ENCODE data around the gene KCNA2. TPM values are rescaled to one million over a fixed set of nuclear protein-coding genes. Genes with fewer than 3 reads are reported as not detected.

Gene KCNA2
- total and polyA plus RNA-seq, 2 of the 13 experiments (the other 11 are each of a cell fraction or from before 2014, with no cell fraction given), result not detected

DNA sequence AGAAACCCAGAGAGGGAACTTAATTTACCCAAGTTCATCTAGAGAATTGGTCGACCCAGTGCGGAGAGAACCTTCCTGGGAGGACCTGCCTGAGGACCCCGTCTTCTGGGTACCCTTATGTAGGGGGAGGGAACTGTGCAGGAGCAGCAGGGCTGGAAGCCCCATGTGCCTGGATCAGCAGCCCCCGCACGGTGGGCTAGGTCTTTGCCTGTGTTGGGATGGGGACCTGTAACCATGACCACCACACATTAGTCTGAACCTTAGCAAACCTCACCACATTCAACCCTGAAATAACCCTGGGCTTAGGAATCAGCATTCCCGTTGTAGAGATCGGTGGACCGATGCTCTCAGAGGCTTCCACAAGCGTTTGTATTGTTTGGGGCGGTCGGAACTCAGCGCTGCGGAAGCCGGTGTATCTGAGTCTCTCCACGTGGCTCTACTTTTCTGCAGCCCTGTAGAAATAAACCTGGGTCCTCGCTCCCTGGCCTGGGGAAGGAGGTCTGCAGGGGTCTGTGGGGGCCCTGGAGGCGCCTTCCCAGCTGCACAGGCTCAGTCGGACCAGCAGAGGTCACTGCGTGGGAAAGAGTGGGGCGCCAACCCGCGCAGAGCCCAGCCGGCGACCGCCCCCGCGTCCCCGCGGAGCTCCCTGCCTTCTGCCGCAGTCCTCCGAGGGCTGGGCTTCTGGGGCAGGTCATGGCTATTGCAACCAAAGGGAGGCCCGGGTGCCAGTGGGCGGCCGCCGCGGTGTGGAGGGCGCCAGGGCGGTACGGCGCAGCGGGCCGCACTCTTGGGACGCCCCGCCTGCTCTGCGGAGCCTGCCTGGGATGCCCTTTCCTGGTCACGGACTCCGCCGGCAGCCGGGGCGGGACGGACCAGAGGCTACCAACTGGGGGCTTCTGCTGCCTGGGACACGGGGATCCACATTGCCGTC lies 51.0 kb downstream of the KCNA2 start (continued):
- TF ChIP-seq ZNF576 (CRISPR knock-in tag; IDR thresholded peaks at IDR 0.05), result no peak
- no peak for TF ChIP-seq HES4 (CRISPR knock-in tag; IDR thresholded peaks at IDR 0.05; ENCODE audit: borderline replicate concordance)
- TF ChIP-seq AHR (CRISPR knock-in tag; IDR thresholded peaks at IDR 0.05), result no peak
- TF ChIP-seq CHD4 (IDR thresholded peaks at IDR 0.05; ENCODE audit: borderline replicate concordance, low read length), result no peak
- no peak for TF ChIP-seq SSRP1 (CRISPR knock-in tag; IDR thresholded peaks at IDR 0.05)
- TF ChIP-seq KMT2A (CRISPR knock-in tag; IDR thresholded peaks at IDR 0.05), result no peak
- no peak for TF ChIP-seq SOX6 (IDR thresholded peaks at IDR 0.05)
- no peak for TF ChIP-seq SOX6 (CRISPR knock-in tag; IDR thresholded peaks at IDR 0.05)
- TF ChIP-seq CBFB (CRISPR knock-in tag; IDR thresholded peaks at IDR 0.05), result no peak
- TF ChIP-seq EZH2 (conservative IDR thresholded peaks at IDR 0.05; ENCODE audit: low read depth, low read length), result no peak
- no peak for TF ChIP-seq ZNF354B (CRISPR knock-in tag; IDR thresholded peaks at IDR 0.05)
- TF ChIP-seq CEBPB (IDR thresholded peaks at IDR 0.05; ENCODE audit: borderline replicate concordance, low read depth, low read length), result no peak
- TF ChIP-seq CHCHD3 (CRISPR knock-in tag; IDR thresholded peaks at IDR 0.05), result no peak
- no peak for TF ChIP-seq ASH2L (IDR thresholded peaks at IDR 0.05; ENCODE audit: insufficient read length, low read depth, low read length)
- TF ChIP-seq ZNF44 (CRISPR knock-in tag; IDR thresholded peaks at IDR 0.05), result no peak
- TF ChIP-seq ZBTB7B (CRISPR knock-in tag; IDR thresholded peaks at IDR 0.05), result peak; percentile 59; the same call in 1 of the 2 replicates
